ENCODE data around the gene OR10D3.

Gene OR10D3

GRCh38 chr11:124183068-124183467 is at the start of gene OR10D3:
Gene OR10D3 (plus strand): TSS chr11:124183345. CDS start chr11:124185270, 1,925 bp downstream.
- TF ChIP-seq CTCF (conservative IDR thresholded peaks at IDR 0.05; ENCODE audit: low read length): no peak
- no peak within 1 kb of the TSS for H3K4me3 ChIP-seq (ENCODE audit: low read length)
- DNase-seq (ENCODE audit: low read depth): no peak

GRCh38 chr11:124143034-124143433 is 40.1 kb upstream of the OR10D3 start:
- no peak for TF ChIP-seq CTCF (conservative IDR thresholded peaks at IDR 0.05; ENCODE audit: low read length)
- no peak for DNase-seq (ENCODE audit: low read depth)
- H3K4me3 ChIP-seq (ENCODE audit: low read length): no peak overlapping the region

- no peak for DNase-seq (ENCODE audit: low read depth)
- TF ChIP-seq CTCF (conservative IDR thresholded peaks at IDR 0.05; ENCODE audit: low read length): no peak
These were observed 35.2 kb upstream of the OR10D3 start for GRCh38 chr11:124147951-124148350.

GRCh38 chr11:124150684-124151083 is 32.5 kb upstream of the OR10D3 start:
- TF ChIP-seq CTCF (conservative IDR thresholded peaks at IDR 0.05; ENCODE audit: low read length): no peak
- DNase-seq (ENCODE audit: low read depth): no peak
- H3K4me3 ChIP-seq (ENCODE audit: low read length): no peak overlapping the region

More at GRCh38 chr11:124147951-124148350, 35.2 kb upstream of the OR10D3 start:
- no peak overlapping the region for H3K4me3 ChIP-seq (ENCODE audit: low read length)

- no peak overlapping the region for H3K4me3 ChIP-seq (ENCODE audit: low read length)
- TF ChIP-seq CTCF (conservative IDR thresholded peaks at IDR 0.05; ENCODE audit: low read length): no peak
These were observed 30.3 kb upstream of the OR10D3 start for GRCh38 chr11:124152770-124153407.

GRCh38 chr11:124153821-124154220 is 29.3 kb upstream of the OR10D3 start:
- no peak for DNase-seq (ENCODE audit: low read depth)
- TF ChIP-seq CTCF (conservative IDR thresholded peaks at IDR 0.05; ENCODE audit: low read length): no peak
- H3K4me3 ChIP-seq (ENCODE audit: low read length): no peak overlapping the region

More at GRCh38 chr11:124152770-124153407, 30.3 kb upstream of the OR10D3 start:
- DNase-seq (ENCODE audit: low read depth): no peak

- TF ChIP-seq CTCF (conservative IDR thresholded peaks at IDR 0.05; ENCODE audit: low read length): no peak
- no peak for DNase-seq (ENCODE audit: low read depth)
- H3K4me3 ChIP-seq (ENCODE audit: low read length): no peak overlapping the region
These were observed 23.7 kb upstream of the OR10D3 start for GRCh38 chr11:124159481-124159880.

All from AG10803 (cell line).